ENCODE results near the gene TULP4.

The TULP4 gene

GRCh38 chr6:158544428-158544827, 232.2 kb downstream of the TULP4 start:
- Histone ChIP-seq H3K27ac (ENCODE audit: extremely low read depth, low read depth, low read length) (no peak overlapping the region), H3K4me1 (ENCODE audit: control insufficient read depth, insufficient read depth, low read length) (no peaks in the 10 kb centered on the region; the same call in 1 of the 2 replicates), H3K36me3 (ENCODE audit: control insufficient read depth in 2 of 2, insufficient read depth in 1 of 2, low read length in 2 of 2) (no peaks in the 10 kb centered on the region), H3K4me3 (ENCODE audit: low read depth, low read length) (no peak overlapping the region), H3K9me3 (ENCODE audit: control insufficient read depth, insufficient read depth, low read depth, low read length) (no peaks in the 10 kb centered on the region)
- ChIA-PET POLR2A (interaction anchor here (0.8 kb wide), 1 partner anchor 15 kb away, joined by 3 read pairs; no protein-coding TSS in a partner anchor), CTCF (interaction anchor here (0.5 to 0.7 kb wide), 3 partner anchors 12 to 321 kb away, joined by 3 read pairs; no protein-coding TSS in a partner anchor)
- TF ChIP-seq KLF7 (tag by site-specific recombination; IDR thresholded peaks at IDR 0.05; ENCODE audit: borderline replicate concordance) (no peak), ZNF112 (tag by site-specific recombination; IDR thresholded peaks at IDR 0.05) (no peak)
- TF ChIP-seq, protein P1, sequence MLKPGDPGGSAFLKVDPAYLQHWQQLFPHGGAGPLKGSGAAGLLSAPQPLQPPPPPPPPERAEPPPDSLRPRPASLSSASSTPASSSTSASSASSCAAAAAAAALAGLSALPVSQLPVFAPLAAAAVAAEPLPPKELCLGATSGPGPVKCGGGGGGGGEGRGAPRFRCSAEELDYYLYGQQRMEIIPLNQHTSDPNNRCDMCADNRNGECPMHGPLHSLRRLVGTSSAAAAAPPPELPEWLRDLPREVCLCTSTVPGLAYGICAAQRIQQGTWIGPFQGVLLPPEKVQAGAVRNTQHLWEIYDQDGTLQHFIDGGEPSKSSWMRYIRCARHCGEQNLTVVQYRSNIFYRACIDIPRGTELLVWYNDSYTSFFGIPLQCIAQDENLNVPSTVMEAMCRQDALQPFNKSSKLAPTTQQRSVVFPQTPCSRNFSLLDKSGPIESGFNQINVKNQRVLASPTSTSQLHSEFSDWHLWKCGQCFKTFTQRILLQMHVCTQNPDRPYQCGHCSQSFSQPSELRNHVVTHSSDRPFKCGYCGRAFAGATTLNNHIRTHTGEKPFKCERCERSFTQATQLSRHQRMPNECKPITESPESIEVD (tag by site-specific recombination; IDR thresholded peaks at IDR 0.05) = no peak
- TF ChIP-seq, protein P2, sequence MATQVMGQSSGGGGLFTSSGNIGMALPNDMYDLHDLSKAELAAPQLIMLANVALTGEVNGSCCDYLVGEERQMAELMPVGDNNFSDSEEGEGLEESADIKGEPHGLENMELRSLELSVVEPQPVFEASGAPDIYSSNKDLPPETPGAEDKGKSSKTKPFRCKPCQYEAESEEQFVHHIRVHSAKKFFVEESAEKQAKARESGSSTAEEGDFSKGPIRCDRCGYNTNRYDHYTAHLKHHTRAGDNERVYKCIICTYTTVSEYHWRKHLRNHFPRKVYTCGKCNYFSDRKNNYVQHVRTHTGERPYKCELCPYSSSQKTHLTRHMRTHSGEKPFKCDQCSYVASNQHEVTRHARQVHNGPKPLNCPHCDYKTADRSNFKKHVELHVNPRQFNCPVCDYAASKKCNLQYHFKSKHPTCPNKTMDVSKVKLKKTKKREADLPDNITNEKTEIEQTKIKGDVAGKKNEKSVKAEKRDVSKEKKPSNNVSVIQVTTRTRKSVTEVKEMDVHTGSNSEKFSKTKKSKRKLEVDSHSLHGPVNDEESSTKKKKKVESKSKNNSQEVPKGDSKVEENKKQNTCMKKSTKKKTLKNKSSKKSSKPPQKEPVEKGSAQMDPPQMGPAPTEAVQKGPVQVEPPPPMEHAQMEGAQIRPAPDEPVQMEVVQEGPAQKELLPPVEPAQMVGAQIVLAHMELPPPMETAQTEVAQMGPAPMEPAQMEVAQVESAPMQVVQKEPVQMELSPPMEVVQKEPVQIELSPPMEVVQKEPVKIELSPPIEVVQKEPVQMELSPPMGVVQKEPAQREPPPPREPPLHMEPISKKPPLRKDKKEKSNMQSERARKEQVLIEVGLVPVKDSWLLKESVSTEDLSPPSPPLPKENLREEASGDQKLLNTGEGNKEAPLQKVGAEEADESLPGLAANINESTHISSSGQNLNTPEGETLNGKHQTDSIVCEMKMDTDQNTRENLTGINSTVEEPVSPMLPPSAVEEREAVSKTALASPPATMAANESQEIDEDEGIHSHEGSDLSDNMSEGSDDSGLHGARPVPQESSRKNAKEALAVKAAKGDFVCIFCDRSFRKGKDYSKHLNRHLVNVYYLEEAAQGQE (tag by site-specific recombination; IDR thresholded peaks at IDR 0.05) = peak; percentile 85

DNA sequence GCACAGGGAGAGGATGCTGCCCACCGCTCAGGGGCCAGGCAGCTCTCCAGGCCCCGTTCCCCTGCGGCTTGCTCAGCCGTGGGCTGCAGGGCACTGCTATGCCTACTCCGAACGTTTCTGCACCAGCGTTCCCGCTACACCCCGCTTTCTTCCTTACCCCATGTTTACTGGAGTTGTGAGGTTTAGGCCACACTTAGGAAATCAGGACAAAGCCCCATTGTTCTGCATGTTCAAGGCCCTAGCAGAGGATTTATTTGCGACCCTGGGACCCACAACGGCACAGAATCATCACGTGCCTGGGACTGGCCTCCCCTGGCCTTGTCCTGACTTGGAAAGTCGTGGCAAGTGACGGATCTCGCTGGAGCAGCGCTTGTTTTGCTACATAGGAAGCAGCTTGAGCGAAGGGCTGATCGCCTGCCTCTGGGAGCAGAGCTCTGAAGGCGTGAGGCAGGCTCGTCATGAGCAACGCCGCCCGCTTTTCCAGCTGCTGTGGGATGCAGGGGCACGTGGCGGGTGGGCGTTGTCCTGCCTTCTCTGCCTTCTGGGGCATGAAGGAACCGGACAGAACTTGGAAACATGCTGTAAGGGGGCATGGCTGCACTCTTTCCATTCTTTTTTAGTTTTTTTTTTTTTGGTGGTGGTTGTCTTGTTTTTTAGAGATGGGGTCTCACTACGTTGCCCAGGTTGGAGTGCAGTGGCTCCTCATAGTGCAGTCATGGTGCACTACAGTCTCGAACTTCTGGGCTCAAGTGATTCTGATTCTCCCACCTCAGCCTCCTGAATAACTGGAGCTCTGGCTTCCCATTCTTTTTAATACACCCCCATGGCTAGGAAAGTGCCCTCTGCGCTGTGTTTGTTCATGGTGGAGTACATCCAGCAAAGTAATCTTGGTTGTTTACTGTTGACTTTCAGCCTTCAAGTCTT, 233.0 kb downstream of the TULP4 start:
- ChIA-PET CTCF (interaction anchor here (0.5 to 0.9 kb wide), 4 partner anchors 14 to 322 kb away, joined by 3 to 4 read pairs (median 3); partner anchors contain the start of gene TMEM181), POLR2A (interaction anchor here (0.8 kb wide), 1 partner anchor 14 kb away, joined by 3 read pairs; no protein-coding TSS in a partner anchor)
- TF ChIP-seq ZFHX2 (tag by site-specific recombination; conservative IDR thresholded peaks at IDR 0.05) (peak; percentile 71), ZIC2 (tag by site-specific recombination; IDR thresholded peaks at IDR 0.05) (no peak), ZNF280C (tag by site-specific recombination; IDR thresholded peaks at IDR 0.05) (no peak), ZNF391 (tag by site-specific recombination; IDR thresholded peaks at IDR 0.05; ENCODE audit: borderline replicate concordance, low read depth) (no peak), ZNF354C (tag by site-specific recombination; IDR thresholded peaks at IDR 0.05; ENCODE audit: borderline replicate concordance, low read depth) (no peak), MYNN (tag by site-specific recombination; IDR thresholded peaks at IDR 0.05; ENCODE audit: borderline replicate concordance) (no peak), EGR2 (tag by site-specific recombination; IDR thresholded peaks at IDR 0.05; ENCODE audit: low read depth) (peak; percentile 69), ZNF701 (tag by site-specific recombination; IDR thresholded peaks at IDR 0.05) (no peak), ZNF560 (tag by site-specific recombination; IDR thresholded peaks at IDR 0.05; ENCODE audit: borderline replicate concordance) (no peak), ZNF175 (tag by site-specific recombination; IDR thresholded peaks at IDR 0.05) (no peak)
- Histone ChIP-seq H3K27ac (ENCODE audit: extremely low read depth, low read depth, low read length) (no peak overlapping the region), H3K9me3 (ENCODE audit: control insufficient read depth, insufficient read depth, low read depth, low read length) (no peaks in the 10 kb centered on the region), H3K4me1 (ENCODE audit: control insufficient read depth, insufficient read depth, low read length) (no peaks in the 10 kb centered on the region), H3K4me3 (ENCODE audit: low read depth, low read length) (no peak overlapping the region), H3K36me3 (ENCODE audit: control insufficient read depth in 2 of 2, insufficient read depth in 1 of 2, low read length in 2 of 2) (no peaks in the 10 kb centered on the region)

All from HEK293 (cell line).